ENCODE measurements around the gene PCDH9. TPM values are rescaled to one million over a fixed set of nuclear protein-coding genes. Genes with fewer than 3 reads are reported as not detected.

PCDH9 gene
- total and polyA plus RNA-seq, 2 experiments from 2014 or later, result 0.31 to 0.52 TPM

DNA sequence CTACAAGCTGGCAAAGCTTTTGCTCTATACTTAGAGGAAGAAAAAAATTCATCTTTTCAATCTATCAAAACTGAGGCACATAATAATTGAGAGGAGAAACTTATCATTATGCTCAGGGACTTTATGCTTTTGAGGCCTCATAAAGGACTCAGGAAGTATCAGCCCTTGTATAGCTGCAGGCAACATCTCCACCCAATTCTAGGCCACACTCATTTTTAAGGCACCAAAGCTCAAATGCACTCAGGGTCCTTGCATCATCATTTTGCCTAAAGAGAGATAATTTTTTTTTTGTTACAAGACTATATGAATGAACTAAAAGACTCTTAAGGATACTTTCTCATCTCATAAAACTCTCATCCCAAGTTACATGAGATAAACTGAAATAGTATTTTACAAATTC is 78.5 kb downstream of the PCDH9 start:
- H3K79me2 ChIP-seq (replicated peaks; ENCODE audit: insufficient read depth), result no peaks in the 10 kb centered on the region
- H3K27ac Mint-ChIP-seq, result no peak overlapping the region

GRCh38 chr13:67150608-67151007 is 79.5 kb downstream of the PCDH9 start:
- no peak for ATAC-seq
- TF ChIP-seq CREB1 (CRISPR knock-in tag; IDR thresholded peaks at IDR 0.05; ENCODE audit: low read depth) (no peak), EZH2phosphoT487 (IDR thresholded peaks at IDR 0.05; ENCODE audit: unreplicated experiment) (no peak), ZNF331 (CRISPR knock-in tag; IDR thresholded peaks at IDR 0.05; ENCODE audit: low read depth) (no peak)
- TF ChIP-seq, protein P1, sequence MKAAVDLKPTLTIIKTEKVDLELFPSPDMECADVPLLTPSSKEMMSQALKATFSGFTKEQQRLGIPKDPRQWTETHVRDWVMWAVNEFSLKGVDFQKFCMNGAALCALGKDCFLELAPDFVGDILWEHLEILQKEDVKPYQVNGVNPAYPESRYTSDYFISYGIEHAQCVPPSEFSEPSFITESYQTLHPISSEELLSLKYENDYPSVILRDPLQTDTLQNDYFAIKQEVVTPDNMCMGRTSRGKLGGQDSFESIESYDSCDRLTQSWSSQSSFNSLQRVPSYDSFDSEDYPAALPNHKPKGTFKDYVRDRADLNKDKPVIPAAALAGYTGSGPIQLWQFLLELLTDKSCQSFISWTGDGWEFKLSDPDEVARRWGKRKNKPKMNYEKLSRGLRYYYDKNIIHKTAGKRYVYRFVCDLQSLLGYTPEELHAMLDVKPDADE (IDR thresholded peaks at IDR 0.05), result no peak
- TF ChIP-seq, protein P2, sequence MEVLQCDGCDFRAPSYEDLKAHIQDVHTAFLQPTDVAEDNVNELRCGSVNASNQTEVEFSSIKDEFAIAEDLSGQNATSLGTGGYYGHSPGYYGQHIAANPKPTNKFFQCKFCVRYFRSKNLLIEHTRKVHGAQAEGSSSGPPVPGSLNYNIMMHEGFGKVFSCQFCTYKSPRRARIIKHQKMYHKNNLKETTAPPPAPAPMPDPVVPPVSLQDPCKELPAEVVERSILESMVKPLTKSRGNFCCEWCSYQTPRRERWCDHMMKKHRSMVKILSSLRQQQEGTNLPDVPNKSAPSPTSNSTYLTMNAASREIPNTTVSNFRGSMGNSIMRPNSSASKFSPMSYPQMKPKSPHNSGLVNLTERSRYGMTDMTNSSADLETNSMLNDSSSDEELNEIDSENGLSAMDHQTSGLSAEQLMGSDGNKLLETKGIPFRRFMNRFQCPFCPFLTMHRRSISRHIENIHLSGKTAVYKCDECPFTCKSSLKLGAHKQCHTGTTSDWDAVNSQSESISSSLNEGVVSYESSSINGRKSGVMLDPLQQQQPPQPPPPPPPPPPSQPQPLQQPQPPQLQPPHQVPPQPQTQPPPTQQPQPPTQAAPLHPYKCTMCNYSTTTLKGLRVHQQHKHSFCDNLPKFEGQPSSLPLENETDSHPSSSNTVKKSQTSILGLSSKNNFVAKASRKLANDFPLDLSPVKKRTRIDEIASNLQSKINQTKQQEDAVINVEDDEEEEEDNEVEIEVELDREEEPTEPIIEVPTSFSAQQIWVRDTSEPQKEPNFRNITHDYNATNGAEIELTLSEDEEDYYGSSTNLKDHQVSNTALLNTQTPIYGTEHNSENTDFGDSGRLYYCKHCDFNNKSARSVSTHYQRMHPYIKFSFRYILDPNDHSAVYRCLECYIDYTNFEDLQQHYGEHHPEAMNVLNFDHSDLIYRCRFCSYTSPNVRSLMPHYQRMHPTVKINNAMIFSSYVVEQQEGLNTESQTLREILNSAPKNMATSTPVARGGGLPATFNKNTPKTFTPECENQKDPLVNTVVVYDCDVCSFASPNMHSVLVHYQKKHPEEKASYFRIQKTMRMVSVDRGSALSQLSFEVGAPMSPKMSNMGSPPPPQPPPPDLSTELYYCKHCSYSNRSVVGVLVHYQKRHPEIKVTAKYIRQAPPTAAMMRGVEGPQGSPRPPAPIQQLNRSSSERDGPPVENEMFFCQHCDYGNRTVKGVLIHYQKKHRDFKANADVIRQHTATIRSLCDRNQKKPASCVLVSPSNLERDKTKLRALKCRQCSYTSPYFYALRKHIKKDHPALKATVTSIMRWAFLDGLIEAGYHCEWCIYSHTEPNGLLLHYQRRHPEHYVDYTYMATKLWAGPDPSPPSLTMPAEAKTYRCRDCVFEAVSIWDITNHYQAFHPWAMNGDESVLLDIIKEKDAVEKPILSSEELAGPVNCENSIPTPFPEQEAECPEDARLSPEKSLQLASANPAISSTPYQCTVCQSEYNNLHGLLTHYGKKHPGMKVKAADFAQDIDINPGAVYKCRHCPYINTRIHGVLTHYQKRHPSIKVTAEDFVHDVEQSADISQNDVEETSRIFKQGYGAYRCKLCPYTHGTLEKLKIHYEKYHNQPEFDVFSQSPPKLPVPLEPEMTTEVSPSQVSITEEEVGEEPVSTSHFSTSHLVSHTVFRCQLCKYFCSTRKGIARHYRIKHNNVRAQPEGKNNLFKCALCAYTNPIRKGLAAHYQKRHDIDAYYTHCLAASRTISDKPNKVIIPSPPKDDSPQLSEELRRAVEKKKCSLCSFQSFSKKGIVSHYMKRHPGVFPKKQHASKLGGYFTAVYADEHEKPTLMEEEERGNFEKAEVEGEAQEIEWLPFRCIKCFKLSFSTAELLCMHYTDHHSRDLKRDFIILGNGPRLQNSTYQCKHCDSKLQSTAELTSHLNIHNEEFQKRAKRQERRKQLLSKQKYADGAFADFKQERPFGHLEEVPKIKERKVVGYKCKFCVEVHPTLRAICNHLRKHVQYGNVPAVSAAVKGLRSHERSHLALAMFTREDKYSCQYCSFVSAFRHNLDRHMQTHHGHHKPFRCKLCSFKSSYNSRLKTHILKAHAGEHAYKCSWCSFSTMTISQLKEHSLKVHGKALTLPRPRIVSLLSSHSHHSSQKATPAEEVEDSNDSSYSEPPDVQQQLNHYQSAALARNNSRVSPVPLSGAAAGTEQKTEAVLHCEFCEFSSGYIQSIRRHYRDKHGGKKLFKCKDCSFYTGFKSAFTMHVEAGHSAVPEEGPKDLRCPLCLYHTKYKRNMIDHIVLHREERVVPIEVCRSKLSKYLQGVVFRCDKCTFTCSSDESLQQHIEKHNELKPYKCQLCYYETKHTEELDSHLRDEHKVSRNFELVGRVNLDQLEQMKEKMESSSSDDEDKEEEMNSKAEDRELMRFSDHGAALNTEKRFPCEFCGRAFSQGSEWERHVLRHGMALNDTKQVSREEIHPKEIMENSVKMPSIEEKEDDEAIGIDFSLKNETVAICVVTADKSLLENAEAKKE (CRISPR knock-in tag; IDR thresholded peaks at IDR 0.05), result no peak

More for the DNA sequence above, 78.5 kb downstream of the PCDH9 start:
- Mint-ChIP-seq H3K4me3 (no peak overlapping the region), H3K27me3 (ENCODE audit: insufficient read depth, low read depth, poor library complexity) (no peaks in the 10 kb centered on the region), H3K9me3 (no peaks in the 10 kb centered on the region), H3K4me1 (peaks cover 19% of the 10 kb centered on the region), H3K36me3 (ENCODE audit: low read depth) (no peaks in the 10 kb centered on the region)
- Histone ChIP-seq H3K27ac (ENCODE audit: low read depth) (no peak overlapping the region), H2AFZ (no peak overlapping the region), H3K4me3 (no peak overlapping the region), H3K36me3 (ENCODE audit: insufficient read depth) (no peaks in the 10 kb centered on the region), H3K27me3 (ENCODE audit: insufficient read depth) (no peaks in the 10 kb centered on the region), H4K20me1 (replicated peaks; ENCODE audit: insufficient read depth) (no peaks in the 10 kb centered on the region), H3K4me1 (ENCODE audit: insufficient read depth) (peaks cover 10% of the 10 kb centered on the region), H3F3A (replicated peaks; ENCODE audit: low read depth) (no peaks in the 10 kb centered on the region), H3K9me2 (ENCODE audit: insufficient read depth) (no peaks in the 10 kb centered on the region; the same call in 1 of the 2 replicates), H3K4me2 (no peak overlapping the region)
- TF ChIP-seq POLR2AphosphoS5 (IDR thresholded peaks at IDR 0.05; ENCODE audit: low read depth), result no peak
- TF ChIP-seq ZNF331 (CRISPR knock-in tag; IDR thresholded peaks at IDR 0.05; ENCODE audit: low read depth), result no peak
- no peak for TF ChIP-seq EZH2phosphoT487 (IDR thresholded peaks at IDR 0.05; ENCODE audit: unreplicated experiment)
- no peak for TF ChIP-seq ZNF114 (CRISPR knock-in tag; IDR thresholded peaks at IDR 0.05)
- no peak for TF ChIP-seq EZH2 (IDR thresholded peaks at IDR 0.05; ENCODE audit: low read depth, unreplicated experiment)
- TF ChIP-seq, protein P3, sequence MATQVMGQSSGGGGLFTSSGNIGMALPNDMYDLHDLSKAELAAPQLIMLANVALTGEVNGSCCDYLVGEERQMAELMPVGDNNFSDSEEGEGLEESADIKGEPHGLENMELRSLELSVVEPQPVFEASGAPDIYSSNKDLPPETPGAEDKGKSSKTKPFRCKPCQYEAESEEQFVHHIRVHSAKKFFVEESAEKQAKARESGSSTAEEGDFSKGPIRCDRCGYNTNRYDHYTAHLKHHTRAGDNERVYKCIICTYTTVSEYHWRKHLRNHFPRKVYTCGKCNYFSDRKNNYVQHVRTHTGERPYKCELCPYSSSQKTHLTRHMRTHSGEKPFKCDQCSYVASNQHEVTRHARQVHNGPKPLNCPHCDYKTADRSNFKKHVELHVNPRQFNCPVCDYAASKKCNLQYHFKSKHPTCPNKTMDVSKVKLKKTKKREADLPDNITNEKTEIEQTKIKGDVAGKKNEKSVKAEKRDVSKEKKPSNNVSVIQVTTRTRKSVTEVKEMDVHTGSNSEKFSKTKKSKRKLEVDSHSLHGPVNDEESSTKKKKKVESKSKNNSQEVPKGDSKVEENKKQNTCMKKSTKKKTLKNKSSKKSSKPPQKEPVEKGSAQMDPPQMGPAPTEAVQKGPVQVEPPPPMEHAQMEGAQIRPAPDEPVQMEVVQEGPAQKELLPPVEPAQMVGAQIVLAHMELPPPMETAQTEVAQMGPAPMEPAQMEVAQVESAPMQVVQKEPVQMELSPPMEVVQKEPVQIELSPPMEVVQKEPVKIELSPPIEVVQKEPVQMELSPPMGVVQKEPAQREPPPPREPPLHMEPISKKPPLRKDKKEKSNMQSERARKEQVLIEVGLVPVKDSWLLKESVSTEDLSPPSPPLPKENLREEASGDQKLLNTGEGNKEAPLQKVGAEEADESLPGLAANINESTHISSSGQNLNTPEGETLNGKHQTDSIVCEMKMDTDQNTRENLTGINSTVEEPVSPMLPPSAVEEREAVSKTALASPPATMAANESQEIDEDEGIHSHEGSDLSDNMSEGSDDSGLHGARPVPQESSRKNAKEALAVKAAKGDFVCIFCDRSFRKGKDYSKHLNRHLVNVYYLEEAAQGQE (IDR thresholded peaks at IDR 0.05; ENCODE audit: unreplicated experiment), result no peak
- DNase-seq (ENCODE audit: low spot score) (no peak), ATAC-seq (no peak)

More at GRCh38 chr13:67150608-67151007, 79.5 kb downstream of the PCDH9 start:
- Histone ChIP-seq H2AFZ (no peak overlapping the region), H3F3A (replicated peaks; ENCODE audit: low read depth) (no peaks in the 10 kb centered on the region), H3K4me1 (ENCODE audit: insufficient read depth) (peaks cover 10% of the 10 kb centered on the region), H3K4me2 (no peak overlapping the region), H3K27me3 (ENCODE audit: insufficient read depth) (no peaks in the 10 kb centered on the region), H3K27ac (ENCODE audit: low read depth) (no peak overlapping the region), H4K20me1 (replicated peaks; ENCODE audit: insufficient read depth) (no peaks in the 10 kb centered on the region), H3K4me3 (no peak overlapping the region), H3K9me2 (ENCODE audit: insufficient read depth) (no peaks in the 10 kb centered on the region; the same call in 1 of the 2 replicates), H3K79me2 (replicated peaks; ENCODE audit: insufficient read depth) (no peaks in the 10 kb centered on the region), H3K36me3 (ENCODE audit: insufficient read depth) (no peaks in the 10 kb centered on the region)
- H3K27ac Mint-ChIP-seq, result no peak overlapping the region
- H3K4me1 Mint-ChIP-seq, result peaks cover 16% of the 10 kb centered on the region
- no peak for DNase-seq (ENCODE audit: low spot score)
- no peaks in the 10 kb centered on the region for H3K36me3 Mint-ChIP-seq (ENCODE audit: low read depth)
- no peak overlapping the region for H3K4me3 Mint-ChIP-seq
- no peaks in the 10 kb centered on the region for H3K27me3 Mint-ChIP-seq (ENCODE audit: insufficient read depth, low read depth, poor library complexity)
- H3K9me3 Mint-ChIP-seq, result no peaks in the 10 kb centered on the region

Measured in GM23338 (cell line).